K562 (cell line): ENCODE data around the gene MAPKAPK3. TPM values are rescaled to one million over a fixed set of nuclear protein-coding genes. Genes with fewer than 3 reads are reported as not detected.

Experiments used
- CBX1 ChIP-seq: sonication (generic); IDR thresholded peaks from 2 replicates; pipeline ENCODE4 v1.6.1; 2016; ENCODE audit warnings: antibody characterized with exemption, low read depth, mild to moderate bottlenecking
- DMBX1 ChIP-seq: fragments of 250-450 bp; sonication (Bioruptor Pico); IDR thresholded peaks from 2 replicates; pipeline ENCODE4 v1.8.0; 2022; ENCODE audit warnings: inconsistent platforms, mild to moderate bottlenecking, moderate library complexity, borderline replicate concordance
- EGR1 ChIP-seq: fragments of 450-650 bp; conservative IDR thresholded peaks from 2 replicates; pipeline ENCODE4 v1.6.1; 2017; ENCODE audit warnings: mild to moderate bottlenecking
- KLF10 ChIP-seq: fragments of 250-450 bp; sonication (Bioruptor Pico); IDR thresholded peaks from 2 replicates; pipeline ENCODE4 v1.6.1; 2021; ENCODE audit warnings: matching md5 sums
- MTA2 ChIP-seq: fragments of 450-650 bp; IDR thresholded peaks from 2 replicates; pipeline ENCODE4 v1.6.1; 2016; ENCODE audit warnings: low read depth
- POLR2G ChIP-seq: fragments of 200-400 bp; formaldehyde crosslinking; IDR thresholded peaks from 2 replicates; pipeline ENCODE4 v1.6.1; 2017; ENCODE audit warnings: low read depth, mild to moderate bottlenecking, antibody characterized with exemption, low read length, moderate library complexity
- REST ChIP-seq, 2 experiments: fragments of 450-650 bp; formaldehyde crosslinking in 1 of 2; IDR thresholded peaks; 2 replicates each; pipeline versions ENCODE4 v1.4.0 to v1.6.1; 2014 to 2020; ENCODE audit warnings: mild to moderate bottlenecking in 2 of 2, borderline replicate concordance in 1 of 2, low read depth in 1 of 2
- SREBF2 ChIP-seq: sonication (generic); formaldehyde crosslinking; IDR thresholded peaks from 2 replicates; pipeline ENCODE4 v1.4.0; 2020; ENCODE audit warnings: mild to moderate bottlenecking, missing genetic modification reagents
- TEAD1 ChIP-seq, 2 experiments: fragments of 450-650 bp in 1 of 2; sonication (generic) in 1 of 2; formaldehyde crosslinking; IDR thresholded peaks; 2 replicates each; pipeline versions ENCODE4 v1.4.0 to v1.8.0; 2020 to 2022; ENCODE audit warnings: mild to moderate bottlenecking in 2 of 2, missing genetic modification reagents in 1 of 2
- VEZF1 ChIP-seq: fragments of 200-800 bp; sonication (Bioruptor generic); IDR thresholded peaks from 2 replicates; pipeline ENCODE4 v1.6.1; 2017; ENCODE audit warnings: missing genetic modification characterization, missing compliant biosample characterization
- polyA plus RNA-seq, 8 experiments: library from polyadenylated mRNA; depleted of rRNA in 4 of 8; stranded (reverse) in 5 of 8; unstranded in 3 of 8; fragments of >200 nt; fragmentation: Nextera tagmentation in 2 of 8; fragmentation: Illumina TruSeq in 1 of 8; extraction: Ambion mirVana in 2 of 8; extraction: Trizol in 1 of 8; gene quantifications; 2 replicates each; pipeline versions ENCODE4 v1.2.1 to v1.2.3, GENCODE V29; 2011 to 2014; ENCODE audit warnings: inconsistent platforms in 1 of 8, missing spikeins in 1 of 8
- total RNA-seq, 7 experiments: library from RNA; depleted of rRNA in 6 of 7; stranded (reverse); fragments of >200 nt in 6 of 7; fragmentation: Illumina TruSeq in 2 of 7; extraction: Trizol in 2 of 7; gene quantifications; 2 replicates each; pipeline versions ENCODE4 v1.2.1 to v1.2.3, GENCODE V29; 2011 to 2021; ENCODE audit warnings: low replicate concordance in 1 of 7
- TF ChIP-seq, protein P1 (sequence below): fragments of 250-450 bp; sonication (Bioruptor Pico); IDR thresholded peaks from 2 replicates; pipeline ENCODE4 v1.5.0; 2021; ENCODE audit warnings: mild to moderate bottlenecking, borderline replicate concordance

Gene MAPKAPK3
- total and polyA plus RNA-seq, 9 of the 15 experiments (the other 6 are each of a cell fraction or from before 2014, with no cell fraction given): 8.0 to 56.4 (median 41.2) TPM

GRCh38 chr3:50600841-50601591 lies 15.9 kb upstream of the MAPKAPK3 start (continued):
- TF ChIP-seq, protein P1, sequence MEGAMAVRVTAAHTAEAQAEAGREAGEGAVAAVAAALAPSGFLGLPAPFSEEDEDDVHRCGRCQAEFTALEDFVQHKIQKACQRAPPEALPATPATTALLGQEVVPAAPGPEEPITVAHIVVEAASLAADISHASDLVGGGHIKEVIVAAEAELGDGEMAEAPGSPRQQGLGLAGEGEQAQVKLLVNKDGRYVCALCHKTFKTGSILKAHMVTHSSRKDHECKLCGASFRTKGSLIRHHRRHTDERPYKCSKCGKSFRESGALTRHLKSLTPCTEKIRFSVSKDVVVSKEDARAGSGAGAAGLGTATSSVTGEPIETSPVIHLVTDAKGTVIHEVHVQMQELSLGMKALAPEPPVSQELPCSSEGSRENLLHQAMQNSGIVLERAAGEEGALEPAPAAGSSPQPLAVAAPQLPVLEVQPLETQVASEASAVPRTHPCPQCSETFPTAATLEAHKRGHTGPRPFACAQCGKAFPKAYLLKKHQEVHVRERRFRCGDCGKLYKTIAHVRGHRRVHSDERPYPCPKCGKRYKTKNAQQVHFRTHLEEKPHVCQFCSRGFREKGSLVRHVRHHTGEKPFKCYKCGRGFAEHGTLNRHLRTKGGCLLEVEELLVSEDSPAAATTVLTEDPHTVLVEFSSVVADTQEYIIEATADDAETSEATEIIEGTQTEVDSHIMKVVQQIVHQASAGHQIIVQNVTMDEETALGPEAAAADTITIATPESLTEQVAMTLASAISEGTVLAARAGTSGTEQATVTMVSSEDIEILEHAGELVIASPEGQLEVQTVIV (CRISPR knock-in tag): no peak
- TF ChIP-seq VEZF1 (CRISPR knock-in tag) (peak; percentile 97), SREBF2 (no peak), KLF10 (no peak), CBX1 (no peak), POLR2G (peak; percentile 73), REST (IDR thresholded peaks at IDR 0.05; ENCODE audit: borderline replicate concordance) (peak; percentile 96), REST (CRISPR knock-in tag; IDR thresholded peaks at IDR 0.05; ENCODE audit: low read depth) (peak; percentile 40; the same call in 1 of the 2 replicates), DMBX1 (CRISPR knock-in tag) (no peak; the same call in none of the 2 replicates), TEAD1 (CRISPR knock-in tag; IDR thresholded peaks at IDR 0.05) (no peak), MTA2 (peak; percentile 33; the same call in 1 of the 2 replicates), EGR1 (peak; percentile 73)
